HFFc6 (cell line): Measurements from ENCODE around the gene PALLD. TPM values are rescaled to one million over a fixed set of nuclear protein-coding genes. Genes with fewer than 3 reads are reported as not detected.

ENCODE experiments used
- DNase-seq: peaks from one replicate; pipeline ENCODE4 v3.0.0-alpha.2; 2018
- H3K27ac Mint-ChIP-seq: 2 replicates; pipeline ENCODE4 v1.8.0; 2020; ENCODE audit warnings: mild to moderate bottlenecking, mixed read lengths
- H3K27me3 Mint-ChIP-seq: 2 replicates; pipeline ENCODE4 v1.8.0; 2021; ENCODE audit warnings: mild to moderate bottlenecking, moderate library complexity, mixed read lengths; ENCODE audit not compliant: insufficient read depth
- H3K36me3 Mint-ChIP-seq: 2 replicates; pipeline ENCODE4 v1.8.0; 2021; ENCODE audit warnings: low read depth, mixed read lengths
- H3K4me1 Mint-ChIP-seq: 2 replicates; pipeline ENCODE4 v1.8.0; 2020; ENCODE audit warnings: low read depth, mixed read lengths
- H3K4me3 Mint-ChIP-seq: 2 replicates; pipeline ENCODE4 v1.8.0; 2020; ENCODE audit warnings: mild to moderate bottlenecking, moderate library complexity, mixed read lengths
- H3K9me3 Mint-ChIP-seq: 2 replicates; pipeline ENCODE4 v1.8.0; 2020; ENCODE audit warnings: mild to moderate bottlenecking, mixed read lengths
- CTCF ChIP-seq: fragments of 200-600 bp; sonication (generic); IDR thresholded peaks from 2 replicates; pipeline ENCODE4 v1.5.0; 2021; ENCODE audit warnings: antibody characterized with exemption, mild to moderate bottlenecking
- total RNA-seq, 6 experiments: library from RNA; stranded (reverse); fragmentation: NEBNext Ultra II Directional; extraction: Animal tissue kit (Norgen Biotek cat#: 25700); gene quantifications; 2 replicates in 1 of 6; 3 replicates in 5 of 6; pipeline ENCODE4 v1.2.3, GENCODE V29; 2021

Gene PALLD
- total RNA-seq, 6 experiments from 2014 or later, result 72.6 to 163 (median 149) TPM

DNA sequence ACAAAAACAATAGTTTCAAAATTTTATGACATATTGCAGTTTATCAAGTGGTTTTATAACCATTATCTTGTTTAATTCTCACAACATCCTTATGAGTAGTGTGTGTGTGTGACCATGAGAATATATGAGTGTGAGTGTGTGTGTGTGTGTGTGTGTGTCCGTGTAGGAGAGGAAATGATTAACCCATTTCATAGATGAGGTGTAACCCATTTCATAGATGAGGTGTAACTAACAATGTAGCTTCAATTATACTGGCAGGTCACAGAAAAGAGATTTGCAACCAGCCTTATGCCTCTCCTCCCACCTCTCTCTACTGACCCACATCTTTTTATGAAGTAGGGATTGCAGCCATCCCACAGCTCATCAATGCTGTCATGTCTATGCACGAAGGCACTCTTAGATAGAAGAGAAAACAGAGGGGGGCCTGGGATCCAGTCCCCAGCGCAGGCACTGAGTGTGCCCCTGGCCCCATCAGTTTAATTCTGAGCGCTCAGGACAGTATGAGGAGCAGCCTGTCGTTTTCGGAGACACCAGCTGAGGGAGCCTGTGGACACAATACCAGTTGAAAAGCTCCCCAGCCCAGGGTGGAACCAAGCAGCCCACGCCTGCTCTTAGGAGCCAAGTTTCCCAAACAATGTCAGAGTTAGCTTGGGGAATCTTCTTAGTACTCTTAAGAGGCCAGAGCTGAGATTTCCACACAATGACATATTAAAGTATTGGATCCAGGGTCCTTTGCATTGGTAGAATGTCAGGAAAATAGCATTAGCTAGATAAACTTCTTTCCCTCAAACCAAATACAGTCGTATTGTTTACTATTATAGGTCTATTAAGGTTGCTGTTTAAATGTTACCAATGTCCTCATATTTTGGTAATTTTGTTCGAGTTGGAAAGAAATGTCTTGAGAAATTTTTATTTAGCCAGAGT lies 88.6 kb downstream of the PALLD start:
- peaks cover 3% of the 10 kb centered on the region; the same call in 1 of the 2 replicates for H3K27me3 Mint-ChIP-seq
- peaks cover 6% of the 10 kb centered on the region; the same call in 1 of the 2 replicates for H3K9me3 Mint-ChIP-seq
- peak overlapping the region; percentile 18; the same call in 1 of the 2 replicates for H3K4me3 Mint-ChIP-seq
- TF ChIP-seq CTCF, result peak; percentile 81
- peak; percentile 55 for DNase-seq
- peak overlapping the region; percentile 37 for H3K27ac Mint-ChIP-seq
- peaks cover 21% of the 10 kb centered on the region; the same call in 1 of the 2 replicates for H3K36me3 Mint-ChIP-seq
- peaks cover 71% of the 10 kb centered on the region for H3K4me1 Mint-ChIP-seq

GRCh38 chr4:168586926-168587325 lies 90.1 kb downstream of the PALLD start:
- no peak overlapping the region; the same call in 1 of the 2 replicates for H3K4me3 Mint-ChIP-seq
- no peak overlapping the region; the same call in 1 of the 2 replicates for H3K27ac Mint-ChIP-seq
- DNase-seq, result no peak
- H3K36me3 Mint-ChIP-seq, result peaks cover 7% of the 10 kb centered on the region; the same call in 1 of the 2 replicates
- H3K4me1 Mint-ChIP-seq, result peaks cover 72% of the 10 kb centered on the region
- peaks cover 6% of the 10 kb centered on the region; the same call in 1 of the 2 replicates for H3K9me3 Mint-ChIP-seq
- TF ChIP-seq CTCF, result no peak
- peaks cover 3% of the 10 kb centered on the region; the same call in 1 of the 2 replicates for H3K27me3 Mint-ChIP-seq

GRCh38 chr4:168587411-168588125 lies 90.7 kb downstream of the PALLD start:
- H3K27ac Mint-ChIP-seq, result peak overlapping the region; percentile 77
- TF ChIP-seq CTCF, result no peak
- peak; percentile 86 for DNase-seq
- peaks cover under 1% of the 10 kb centered on the region; the same call in 1 of the 2 replicates for H3K36me3 Mint-ChIP-seq
- no peaks in the 10 kb centered on the region for H3K9me3 Mint-ChIP-seq
- H3K4me1 Mint-ChIP-seq, result peaks cover 72% of the 10 kb centered on the region
- H3K27me3 Mint-ChIP-seq, result peaks cover 3% of the 10 kb centered on the region; the same call in 1 of the 2 replicates
- peak overlapping the region; percentile 48 for H3K4me3 Mint-ChIP-seq

GRCh38 chr4:168588916-168589531 lies 92.2 kb downstream of the PALLD start:
- DNase-seq, result peak; percentile 60
- Mint-ChIP-seq H3K36me3 (no peaks in the 10 kb centered on the region), H3K4me3 (peak overlapping the region; percentile 11; the same call in 1 of the 2 replicates), H3K27me3 (peaks cover 3% of the 10 kb centered on the region; the same call in 1 of the 2 replicates), H3K4me1 (peaks cover 76% of the 10 kb centered on the region), H3K27ac (peak overlapping the region; percentile 43), H3K9me3 (no peaks in the 10 kb centered on the region)
- TF ChIP-seq CTCF, result no peak

DNA sequence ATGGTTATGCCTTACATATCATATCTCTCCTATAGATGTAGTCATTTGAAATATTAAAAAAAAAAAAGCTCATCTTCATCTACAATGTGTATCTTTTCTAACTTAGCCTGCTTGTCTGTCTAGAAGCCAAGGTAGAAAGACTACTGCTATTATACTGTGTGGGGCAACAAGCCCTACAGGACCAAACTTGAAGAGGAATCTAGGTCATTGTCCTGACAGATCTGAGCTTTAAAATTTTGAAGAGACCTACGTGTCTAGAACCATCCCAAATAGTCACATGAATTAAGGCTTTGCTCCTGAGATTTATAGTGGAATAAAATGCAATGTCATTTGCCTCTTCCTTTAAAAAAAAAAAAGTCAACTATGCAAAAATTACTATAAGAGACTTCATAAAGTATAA lies 95.8 kb downstream of the PALLD start:
- Mint-ChIP-seq H3K27me3 (peaks cover 3% of the 10 kb centered on the region; the same call in 1 of the 2 replicates), H3K4me1 (peaks cover 43% of the 10 kb centered on the region), H3K4me3 (no peak overlapping the region), H3K27ac (no peak overlapping the region), H3K36me3 (no peaks in the 10 kb centered on the region), H3K9me3 (no peaks in the 10 kb centered on the region)
- TF ChIP-seq CTCF, result no peak
- DNase-seq, result no peak
